ENCODE results near the gene DYNC1H1.
"Not testable (repeated sequence)": the region's sequence is repeated elsewhere in the genome, so short reads cannot be mapped to it uniquely, and the experiment has no call there.

The DYNC1H1 gene

GRCh38 chr14:102063808-102064429 lies 99.5 kb downstream of the DYNC1H1 start:
- no peak for DNase-seq (ENCODE audit: low read depth in 2 of 2)

GRCh38 chr14:102064590-102064989 lies 100.2 kb downstream of the DYNC1H1 start:
- DNase-seq (ENCODE audit: low read depth in 2 of 2), result not testable (repeated sequence)

- DNase-seq (ENCODE audit: low read depth in 2 of 2), result no peak
Measured at GRCh38 chr14:102066041-102066451, 101.7 kb downstream of the DYNC1H1 start.

GRCh38 chr14:102071283-102071998 lies 107.1 kb downstream of the DYNC1H1 start:
- no peak for DNase-seq (ENCODE audit: low read depth in 2 of 2)

- DNase-seq (ENCODE audit: low read depth in 2 of 2), result no peak
Measured at GRCh38 chr14:102074415-102074964, 110.1 kb downstream of the DYNC1H1 start.

GRCh38 chr14:102075155-102075554 lies 110.8 kb downstream of the DYNC1H1 start:
- DNase-seq (ENCODE audit: low read depth in 2 of 2), result no peak

- DNase-seq (ENCODE audit: low read depth in 2 of 2), result no peak
Measured at GRCh38 chr14:102077382-102077709, 113.0 kb downstream of the DYNC1H1 start.

- DNase-seq (ENCODE audit: low read depth in 2 of 2), result not testable (repeated sequence)
Measured at GRCh38 chr14:102078361-102078791, 114.0 kb downstream of the DYNC1H1 start.

- no peak for DNase-seq (ENCODE audit: low read depth in 2 of 2)
Measured at GRCh38 chr14:102078831-102079699, 114.7 kb downstream of the DYNC1H1 start.

GRCh38 chr14:102079700-102079979 lies 115.3 kb downstream of the DYNC1H1 start:
- DNase-seq (ENCODE audit: low read depth in 2 of 2), result no peak

GRCh38 chr14:102080183-102081080 lies 116.1 kb downstream of the DYNC1H1 start:
- DNase-seq (ENCODE audit: low read depth in 2 of 2), result no peak

- DNase-seq (ENCODE audit: low read depth in 2 of 2), result no peak
Measured at GRCh38 chr14:102081231-102082080, 117.1 kb downstream of the DYNC1H1 start.

- not testable (repeated sequence) for DNase-seq (ENCODE audit: low read depth in 2 of 2)
Measured at GRCh38 chr14:102084522-102084921, 120.1 kb downstream of the DYNC1H1 start.

- no peak for DNase-seq (ENCODE audit: low read depth in 2 of 2)
Measured at GRCh38 chr14:102084931-102085330, 120.6 kb downstream of the DYNC1H1 start.

GRCh38 chr14:102085488-102085887 lies 121.1 kb downstream of the DYNC1H1 start:
- no peak for DNase-seq (ENCODE audit: low read depth in 2 of 2)

- DNase-seq (ENCODE audit: low read depth in 2 of 2), result peak in 1 of 2 donors; percentile 39
Measured at GRCh38 chr14:102085948-102086708, 121.8 kb downstream of the DYNC1H1 start.

- DNase-seq (ENCODE audit: low read depth in 2 of 2), result no peak
Measured at GRCh38 chr14:102086709-102086971, 122.3 kb downstream of the DYNC1H1 start.

- peak; percentile 92 to 94 for DNase-seq (ENCODE audit: low read depth in 2 of 2)
Measured at GRCh38 chr14:102086972-102087761, 122.8 kb downstream of the DYNC1H1 start, which contains the start of gene HSP90AA1. TSS of gene HSP90AA1 (minus strand) at chr14:102087044. CDS start at chr14:102086378, 666 bp downstream.

- peak in 1 of 2 donors; percentile 24 for DNase-seq (ENCODE audit: low read depth in 2 of 2)
Measured at GRCh38 chr14:102087762-102088011, 123.3 kb downstream of the DYNC1H1 start.
